ENCODE measurements around the gene WWC1. TPM values are rescaled to one million over a fixed set of nuclear protein-coding genes. Genes with fewer than 3 reads are reported as not detected.

WWC1 gene
- total RNA-seq, 1 donor: 0.10 TPM

GRCh38 chr5:168348084-168348414 lies 56.6 kb downstream of the WWC1 start:
- H3K4me3 ChIP-seq (ENCODE audit: low read length): no peak overlapping the region
- no peaks in the 10 kb centered on the region for H3K9me3 ChIP-seq (ENCODE audit: low read depth, low read length)
- H3K27me3 ChIP-seq (ENCODE audit: insufficient read depth, low read length): no peaks in the 10 kb centered on the region
- no peaks in the 10 kb centered on the region for H3K4me1 ChIP-seq (ENCODE audit: insufficient read depth, low read length)

GRCh38 chr5:168350315-168350714 lies 58.9 kb downstream of the WWC1 start:
- H3K27me3 ChIP-seq (ENCODE audit: insufficient read depth, low read length): no peaks in the 10 kb centered on the region
- H3K4me3 ChIP-seq (ENCODE audit: low read length): no peak overlapping the region
- no peaks in the 10 kb centered on the region for H3K9me3 ChIP-seq (ENCODE audit: low read depth, low read length)
- no peaks in the 10 kb centered on the region for H3K4me1 ChIP-seq (ENCODE audit: insufficient read depth, low read length)

- Histone ChIP-seq H3K4me3 (ENCODE audit: low read length) (no peak overlapping the region), H3K9me3 (ENCODE audit: low read depth, low read length) (no peaks in the 10 kb centered on the region), H3K27me3 (ENCODE audit: insufficient read depth, low read length) (no peaks in the 10 kb centered on the region), H3K4me1 (ENCODE audit: insufficient read depth, low read length) (no peaks in the 10 kb centered on the region)
These were observed 61.9 kb downstream of the WWC1 start for GRCh38 chr5:168353216-168353957.

DNA sequence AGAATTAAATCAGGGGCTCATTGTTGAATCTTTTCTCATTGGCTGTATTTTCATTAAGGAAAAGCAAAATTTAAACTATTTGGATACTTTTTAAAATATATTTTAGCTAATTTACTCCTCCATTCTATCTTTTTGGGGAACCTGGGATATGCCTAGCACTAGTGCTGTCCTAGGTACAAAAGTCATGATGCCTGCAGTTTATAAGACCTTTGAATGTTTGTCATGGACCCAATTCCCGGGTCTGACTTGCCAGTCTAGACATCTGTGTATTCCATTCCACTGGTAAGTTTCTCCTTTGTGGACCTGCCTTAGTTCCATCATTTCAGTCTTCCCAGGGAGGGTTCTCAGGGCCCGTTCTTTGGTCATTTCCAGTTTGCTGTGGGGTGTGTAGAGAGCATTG lies 63.0 kb downstream of the WWC1 start:
- Histone ChIP-seq H3K27me3 (ENCODE audit: insufficient read depth, low read length) (no peaks in the 10 kb centered on the region), H3K4me1 (ENCODE audit: insufficient read depth, low read length) (no peaks in the 10 kb centered on the region), H3K4me3 (ENCODE audit: low read length) (no peak overlapping the region), H3K9me3 (ENCODE audit: low read depth, low read length) (no peaks in the 10 kb centered on the region)

DNA sequence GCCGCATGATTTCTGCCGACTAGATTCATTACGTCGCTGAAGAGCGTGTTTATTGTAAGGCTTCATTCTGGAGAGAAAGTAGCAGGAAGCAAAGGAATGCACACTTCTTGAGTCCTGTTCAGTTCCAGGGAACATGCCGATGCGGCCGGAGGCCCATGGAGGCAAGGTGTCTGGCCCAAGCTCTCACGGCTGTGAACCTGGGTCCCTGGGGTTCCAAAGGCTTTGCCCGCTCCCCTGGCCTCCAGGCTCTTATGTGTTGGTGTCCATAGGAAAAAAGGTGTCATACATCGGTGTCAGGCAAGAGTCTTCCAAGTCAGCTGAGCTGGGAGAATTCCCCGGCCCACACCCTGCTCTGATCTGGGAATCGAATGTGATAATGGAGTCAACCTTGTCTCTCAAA lies 64.7 kb downstream of the WWC1 start:
- H3K4me3 ChIP-seq (ENCODE audit: low read length): no peak overlapping the region

DNA sequence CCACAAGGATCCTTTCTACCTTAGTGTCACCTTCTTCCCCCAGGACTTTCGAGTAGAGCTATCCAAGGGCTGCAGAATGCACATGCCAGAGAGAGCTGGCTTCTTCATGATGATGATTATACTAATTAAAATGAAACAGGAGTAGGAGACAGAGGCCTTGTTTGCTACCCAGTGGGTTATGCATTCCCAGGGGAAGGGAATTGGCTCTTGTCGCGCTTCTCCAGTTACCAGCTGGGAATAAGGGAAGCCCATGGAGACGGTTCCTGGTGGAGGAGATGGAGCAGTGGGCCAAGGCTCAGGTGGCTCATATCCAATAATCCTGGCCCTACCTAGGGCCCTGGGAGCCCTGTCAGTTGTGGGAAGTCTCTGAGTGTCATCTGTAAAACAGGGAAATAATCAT lies 65.1 kb downstream of the WWC1 start:
- H3K9me3 ChIP-seq (ENCODE audit: low read depth, low read length): no peaks in the 10 kb centered on the region
- H3K4me1 ChIP-seq (ENCODE audit: insufficient read depth, low read length): no peaks in the 10 kb centered on the region
- H3K4me3 ChIP-seq (ENCODE audit: low read length): no peak overlapping the region
- no peaks in the 10 kb centered on the region for H3K27me3 ChIP-seq (ENCODE audit: insufficient read depth, low read length)

More for the DNA sequence above, 64.7 kb downstream of the WWC1 start:
- no peaks in the 10 kb centered on the region for H3K9me3 ChIP-seq (ENCODE audit: low read depth, low read length)
- no peaks in the 10 kb centered on the region for H3K4me1 ChIP-seq (ENCODE audit: insufficient read depth, low read length)
- no peaks in the 10 kb centered on the region for H3K27me3 ChIP-seq (ENCODE audit: insufficient read depth, low read length)

- Histone ChIP-seq H3K4me3 (ENCODE audit: low read length) (no peak overlapping the region), H3K27me3 (ENCODE audit: insufficient read depth, low read length) (no peaks in the 10 kb centered on the region)
These were observed 66.4 kb downstream of the WWC1 start for GRCh38 chr5:168357876-168358275.

DNA sequence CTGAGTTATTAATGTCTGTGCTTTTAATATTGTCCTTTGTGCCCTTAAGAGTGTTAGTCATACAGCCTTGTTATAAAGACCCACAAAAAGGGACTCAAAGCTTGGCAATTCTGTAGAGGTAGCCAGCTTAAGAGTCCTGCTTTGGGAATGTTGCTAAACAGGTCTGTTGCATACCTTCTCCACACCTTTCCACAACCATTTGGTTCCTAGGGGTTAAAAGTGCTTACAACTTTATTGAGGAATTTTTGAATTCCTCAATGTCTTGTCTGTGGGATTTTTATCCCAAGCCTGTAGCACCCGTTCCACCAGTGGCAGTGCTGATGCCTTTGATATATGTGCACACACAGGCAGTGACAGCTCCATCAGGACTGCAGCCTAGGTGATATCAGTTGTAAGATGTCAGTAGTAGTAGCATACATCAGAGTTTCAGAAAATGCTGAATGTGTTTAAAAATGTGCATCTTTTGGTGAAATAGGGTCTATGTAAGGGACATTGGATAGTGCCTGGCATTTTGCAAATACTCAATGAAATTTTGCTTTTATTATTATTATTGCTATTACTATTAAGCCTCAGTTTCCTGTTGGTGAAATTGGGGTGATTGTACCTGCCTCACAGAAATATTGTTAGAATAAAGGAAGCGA lies 68.5 kb downstream of the WWC1 start:
- Histone ChIP-seq H3K4me3 (ENCODE audit: low read length) (no peak overlapping the region), H3K4me1 (ENCODE audit: insufficient read depth, low read length) (no peaks in the 10 kb centered on the region), H3K9me3 (ENCODE audit: low read depth, low read length) (no peaks in the 10 kb centered on the region), H3K27me3 (ENCODE audit: insufficient read depth, low read length) (no peaks in the 10 kb centered on the region)

More at GRCh38 chr5:168357876-168358275, 66.4 kb downstream of the WWC1 start:
- Histone ChIP-seq H3K9me3 (ENCODE audit: low read depth, low read length) (no peaks in the 10 kb centered on the region), H3K4me1 (ENCODE audit: insufficient read depth, low read length) (no peaks in the 10 kb centered on the region)

DNA sequence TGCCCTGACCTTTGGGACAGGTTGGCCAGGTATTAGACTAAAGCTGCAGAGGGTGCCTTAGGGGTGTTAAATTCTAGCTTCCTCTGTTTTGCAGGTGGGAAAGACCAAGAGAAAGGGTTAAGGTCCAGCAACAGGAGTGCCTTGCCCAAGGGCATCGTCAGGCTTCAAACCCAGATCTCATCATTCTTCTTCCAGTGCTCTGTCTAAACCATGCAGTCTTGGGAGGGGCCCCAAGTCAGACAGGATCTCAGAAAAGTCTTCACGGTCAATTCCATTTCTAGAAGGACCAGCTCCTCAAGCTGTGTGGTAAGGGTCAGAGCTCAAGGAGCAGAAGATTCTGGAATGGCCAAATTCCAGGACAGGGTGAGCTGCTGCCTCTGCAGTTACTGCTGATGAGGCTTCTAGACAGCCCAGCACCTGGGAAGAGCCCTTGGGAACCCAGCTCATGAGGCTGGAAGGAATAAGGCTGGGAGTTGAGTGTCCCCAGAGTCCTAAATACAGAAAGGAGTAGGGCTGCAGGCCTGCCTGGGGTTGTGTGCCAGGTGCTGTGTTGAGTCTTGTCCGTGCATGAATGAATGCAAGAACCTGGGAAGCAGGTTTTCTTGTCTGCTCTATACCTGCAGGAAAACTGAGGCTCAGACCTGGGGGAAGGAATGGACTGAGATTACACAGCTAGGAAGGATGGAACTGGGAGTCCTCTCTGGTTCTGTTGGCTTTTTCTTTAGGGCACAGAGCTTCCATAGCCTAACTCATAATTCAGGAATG lies 69.3 kb downstream of the WWC1 start:
- no peaks in the 10 kb centered on the region for H3K4me1 ChIP-seq (ENCODE audit: insufficient read depth, low read length)
- no peaks in the 10 kb centered on the region for H3K9me3 ChIP-seq (ENCODE audit: low read depth, low read length)
- no peaks in the 10 kb centered on the region for H3K27me3 ChIP-seq (ENCODE audit: insufficient read depth, low read length)
- H3K4me3 ChIP-seq (ENCODE audit: low read length): no peak overlapping the region

- H3K9me3 ChIP-seq (ENCODE audit: low read depth, low read length): no peaks in the 10 kb centered on the region
- no peaks in the 10 kb centered on the region for H3K4me1 ChIP-seq (ENCODE audit: insufficient read depth, low read length)
- H3K27me3 ChIP-seq (ENCODE audit: insufficient read depth, low read length): no peaks in the 10 kb centered on the region
- no peak overlapping the region for H3K4me3 ChIP-seq (ENCODE audit: low read length)
These were observed 70.8 kb downstream of the WWC1 start for GRCh38 chr5:168362097-168362885.

- no peak overlapping the region for H3K4me3 ChIP-seq (ENCODE audit: low read length)
- no peaks in the 10 kb centered on the region for H3K4me1 ChIP-seq (ENCODE audit: insufficient read depth, low read length)
- no peaks in the 10 kb centered on the region for H3K9me3 ChIP-seq (ENCODE audit: low read depth, low read length)
- no peaks in the 10 kb centered on the region for H3K27me3 ChIP-seq (ENCODE audit: insufficient read depth, low read length)
These were observed 72.8 kb downstream of the WWC1 start for GRCh38 chr5:168364151-168364661.

GRCh38 chr5:168364750-168365550 lies 73.5 kb downstream of the WWC1 start:
- Histone ChIP-seq H3K4me1 (ENCODE audit: insufficient read depth, low read length) (no peaks in the 10 kb centered on the region), H3K27me3 (ENCODE audit: insufficient read depth, low read length) (no peaks in the 10 kb centered on the region), H3K9me3 (ENCODE audit: low read depth, low read length) (no peaks in the 10 kb centered on the region), H3K4me3 (ENCODE audit: low read length) (no peak overlapping the region)

DNA sequence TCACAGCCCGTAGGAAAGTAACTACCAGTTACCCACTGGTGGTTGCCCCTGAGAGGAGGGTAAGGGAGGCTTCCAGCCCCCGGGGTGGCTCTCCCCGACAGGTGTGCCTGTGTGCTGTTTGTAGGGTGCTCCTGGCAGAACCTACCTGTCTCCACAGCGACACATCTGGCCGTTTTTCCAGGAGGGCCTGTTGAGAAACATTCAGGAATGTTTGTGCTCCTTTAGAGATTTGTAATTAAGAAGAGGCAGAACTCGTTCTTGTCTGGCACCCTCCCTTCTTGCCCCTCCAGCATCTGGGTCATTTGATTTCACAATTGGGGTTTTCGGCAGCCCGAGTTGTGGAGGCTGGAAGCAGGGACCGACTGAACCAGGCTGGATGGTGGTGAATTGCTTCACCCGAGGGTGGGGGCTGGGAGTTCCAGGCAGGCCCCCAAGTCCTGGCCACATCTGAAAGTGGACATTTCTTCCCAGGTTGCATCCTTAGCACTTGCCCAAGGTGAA lies 74.2 kb downstream of the WWC1 start:
- Histone ChIP-seq H3K27me3 (ENCODE audit: insufficient read depth, low read length) (no peaks in the 10 kb centered on the region), H3K4me1 (ENCODE audit: insufficient read depth, low read length) (no peaks in the 10 kb centered on the region), H3K4me3 (ENCODE audit: low read length) (no peak overlapping the region), H3K9me3 (ENCODE audit: low read depth, low read length) (no peaks in the 10 kb centered on the region)

DNA sequence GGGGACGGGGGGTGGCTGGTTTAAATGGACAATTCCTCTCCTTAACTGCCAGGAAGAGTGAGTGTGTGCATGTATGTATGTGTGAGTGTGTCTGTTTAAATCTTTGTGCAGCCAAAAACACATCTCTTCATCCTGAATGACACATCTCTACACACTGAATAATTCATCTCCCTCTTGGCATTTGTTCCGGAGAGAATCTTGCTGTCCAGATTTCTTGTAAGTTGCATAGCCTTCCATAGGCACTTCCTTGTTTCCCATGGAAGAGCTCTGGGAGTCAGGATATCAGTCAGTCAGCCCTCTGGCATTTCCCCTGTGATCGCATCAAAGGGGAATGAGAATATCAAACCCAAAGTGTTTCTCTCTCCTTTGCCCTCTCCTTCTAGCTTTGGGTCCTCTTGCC lies 74.7 kb downstream of the WWC1 start:
- H3K27me3 ChIP-seq (ENCODE audit: insufficient read depth, low read length): no peaks in the 10 kb centered on the region
- no peaks in the 10 kb centered on the region for H3K9me3 ChIP-seq (ENCODE audit: low read depth, low read length)
- H3K4me3 ChIP-seq (ENCODE audit: low read length): no peak overlapping the region
- no peaks in the 10 kb centered on the region for H3K4me1 ChIP-seq (ENCODE audit: insufficient read depth, low read length)

All from mononuclear cell (primary cell).